Mammary epithelial cell (primary cell): ENCODE measurements around the gene ULK2.

Experiments used
- EZH2 ChIP-seq: IDR thresholded peaks from 2 replicates; pipeline ENCODE4 v1.6.1; 2012; ENCODE audit warnings: low read length, inconsistent platforms, borderline replicate concordance
- TF ChIP-seq, protein P1 (sequence below), 2 donors: IDR thresholded peaks in 1 of 2; conservative IDR thresholded peaks in 1 of 2; 2 replicates each; pipeline ENCODE4 v1.5.1; 2011 to 2012; ENCODE audit warnings: inconsistent platforms in 2 of 2, low read length in 2 of 2, mild to moderate bottlenecking in 2 of 2, control low read depth in 1 of 2, low read depth in 1 of 2; ENCODE audit not compliant: insufficient read depth in 1 of 2; ENCODE audit errors: extremely low read depth in 1 of 2

DNA sequence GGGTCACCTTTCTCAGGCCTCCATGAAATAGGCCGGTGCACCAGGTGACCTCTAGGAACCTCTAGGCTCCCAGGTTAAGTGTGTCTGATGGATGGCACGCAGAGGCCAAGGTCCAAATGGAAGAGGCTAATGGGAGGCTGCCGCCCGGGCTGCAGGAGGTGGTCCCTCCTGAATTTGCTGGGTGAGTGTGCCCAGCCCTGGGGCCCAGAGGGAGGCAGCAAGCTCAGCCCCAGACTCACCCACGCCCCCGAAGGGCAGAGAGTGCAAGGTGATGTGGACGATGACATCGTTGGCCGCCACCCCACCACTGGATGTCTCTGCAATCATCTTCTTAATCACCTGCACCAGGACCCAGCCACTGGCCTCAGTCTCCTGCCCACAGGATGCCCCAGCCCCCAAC is 129.0 kb downstream of the ULK2 start:
- TF ChIP-seq, protein P1, sequence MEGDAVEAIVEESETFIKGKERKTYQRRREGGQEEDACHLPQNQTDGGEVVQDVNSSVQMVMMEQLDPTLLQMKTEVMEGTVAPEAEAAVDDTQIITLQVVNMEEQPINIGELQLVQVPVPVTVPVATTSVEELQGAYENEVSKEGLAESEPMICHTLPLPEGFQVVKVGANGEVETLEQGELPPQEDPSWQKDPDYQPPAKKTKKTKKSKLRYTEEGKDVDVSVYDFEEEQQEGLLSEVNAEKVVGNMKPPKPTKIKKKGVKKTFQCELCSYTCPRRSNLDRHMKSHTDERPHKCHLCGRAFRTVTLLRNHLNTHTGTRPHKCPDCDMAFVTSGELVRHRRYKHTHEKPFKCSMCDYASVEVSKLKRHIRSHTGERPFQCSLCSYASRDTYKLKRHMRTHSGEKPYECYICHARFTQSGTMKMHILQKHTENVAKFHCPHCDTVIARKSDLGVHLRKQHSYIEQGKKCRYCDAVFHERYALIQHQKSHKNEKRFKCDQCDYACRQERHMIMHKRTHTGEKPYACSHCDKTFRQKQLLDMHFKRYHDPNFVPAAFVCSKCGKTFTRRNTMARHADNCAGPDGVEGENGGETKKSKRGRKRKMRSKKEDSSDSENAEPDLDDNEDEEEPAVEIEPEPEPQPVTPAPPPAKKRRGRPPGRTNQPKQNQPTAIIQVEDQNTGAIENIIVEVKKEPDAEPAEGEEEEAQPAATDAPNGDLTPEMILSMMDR (conservative IDR thresholded peaks at IDR 0.05 in 1 of 2, IDR thresholded peaks at IDR 0.05 in 1 of 2; ENCODE audit: extremely low read depth in 1 of 2, insufficient read depth in 1 of 2, low read depth in 1 of 2, low read length in 2 of 2) = no peak
- no peak for TF ChIP-seq EZH2
